Activated CD4-positive, alpha-beta T cell treated with anti-CD3 and anti-CD28 coated beads for 4 hours (primary cell): Measurements from ENCODE around the gene KRT33A.

Experiments
- DNase-seq, 2 donors: peaks; one replicate each; pipeline ENCODE4 v3.0.0-alpha.2; 2020

Gene KRT33A

DNA sequence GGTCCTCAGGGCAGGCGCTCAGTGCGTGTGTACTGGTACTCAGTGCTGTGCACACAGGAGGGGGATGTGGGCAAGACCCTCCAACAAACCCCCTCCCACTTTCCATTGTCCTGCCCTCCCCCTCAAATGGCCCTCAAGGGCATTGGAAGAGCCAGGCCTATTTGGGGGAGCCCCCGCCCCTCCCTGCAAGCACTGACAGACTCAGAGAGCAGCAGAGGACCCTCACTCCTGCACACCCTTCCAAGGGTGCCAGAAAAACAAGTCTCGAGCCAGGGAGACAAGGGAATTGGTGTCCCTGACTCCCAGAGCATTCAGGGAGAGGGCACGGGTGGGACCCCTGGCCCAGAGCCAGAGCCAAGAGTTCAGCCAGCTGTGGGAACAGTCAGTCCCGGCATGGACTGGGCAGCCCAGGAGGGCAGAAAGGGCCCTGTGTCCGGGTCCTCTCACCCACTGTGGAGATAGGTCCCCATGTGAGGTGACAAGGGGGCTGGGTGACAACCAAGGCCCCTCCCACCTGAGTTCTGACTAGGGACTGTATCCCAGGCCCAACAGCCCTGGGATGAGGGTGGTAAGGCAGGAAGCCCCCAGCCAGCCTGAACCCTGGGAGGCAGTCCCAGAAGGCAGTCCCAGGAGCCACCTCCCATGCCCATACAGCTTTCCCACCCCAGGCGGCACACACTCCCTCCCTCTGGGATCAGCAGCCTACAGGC lies 23.1 kb downstream of the KRT33A start:
- no peak for DNase-seq

DNA sequence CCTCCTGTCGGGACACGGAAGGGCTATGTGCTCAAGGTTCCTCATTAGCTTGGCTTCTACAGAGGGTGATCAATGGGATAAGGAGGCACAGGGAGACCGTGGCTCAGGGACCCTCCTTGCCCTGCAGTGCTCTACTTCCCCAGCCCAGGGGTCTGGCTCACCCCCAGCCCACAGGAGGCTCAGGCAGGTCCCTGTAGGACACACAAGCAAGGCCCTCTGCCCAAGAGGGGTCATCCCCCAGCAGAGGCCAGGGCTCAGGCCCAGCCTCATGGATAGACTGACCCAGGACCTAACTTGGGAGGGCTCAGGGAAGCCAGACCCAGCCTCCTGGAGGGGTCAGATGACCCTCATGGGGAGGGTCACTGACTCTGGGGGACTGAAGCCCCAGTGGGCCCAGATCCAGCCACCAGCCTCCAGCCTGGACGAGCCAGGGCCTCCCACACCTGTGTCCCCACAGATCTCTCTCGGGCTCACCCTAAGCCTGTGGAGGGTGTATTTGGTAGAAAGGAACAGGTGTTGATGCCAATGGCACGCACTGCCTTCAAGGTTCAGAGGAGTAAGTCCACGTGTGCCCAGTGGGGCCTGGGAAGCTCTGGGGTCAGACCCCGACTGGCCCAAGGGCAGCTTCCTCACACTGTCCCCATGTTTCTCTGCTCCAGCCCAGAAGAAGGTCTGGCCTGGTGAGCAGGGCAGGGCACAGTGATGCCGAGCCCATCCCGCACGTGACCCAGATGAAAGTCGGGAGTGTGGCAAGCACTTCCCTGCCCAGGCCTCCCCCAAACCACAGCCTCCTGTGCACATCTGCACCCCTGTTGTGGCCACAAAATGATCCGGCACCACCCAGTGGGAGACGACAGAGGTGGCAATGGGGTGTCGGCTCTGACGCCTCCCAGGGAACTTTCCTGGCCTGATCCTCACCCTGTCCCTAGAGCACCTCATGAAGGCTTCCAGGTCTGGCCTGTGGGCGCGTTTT lies 24.2 kb downstream of the KRT33A start:
- no peak for DNase-seq

GRCh38 chr17:41325611-41326010 lies 25.0 kb downstream of the KRT33A start:
- DNase-seq = no peak

- DNase-seq = no peak
Observed at GRCh38 chr17:41325126-41325525, 25.5 kb downstream of the KRT33A start.

GRCh38 chr17:41324180-41325075 lies 26.2 kb downstream of the KRT33A start:
- no peak for DNase-seq

- no peak for DNase-seq
Observed at GRCh38 chr17:41322903-41323895, 27.4 kb downstream of the KRT33A start.

DNA sequence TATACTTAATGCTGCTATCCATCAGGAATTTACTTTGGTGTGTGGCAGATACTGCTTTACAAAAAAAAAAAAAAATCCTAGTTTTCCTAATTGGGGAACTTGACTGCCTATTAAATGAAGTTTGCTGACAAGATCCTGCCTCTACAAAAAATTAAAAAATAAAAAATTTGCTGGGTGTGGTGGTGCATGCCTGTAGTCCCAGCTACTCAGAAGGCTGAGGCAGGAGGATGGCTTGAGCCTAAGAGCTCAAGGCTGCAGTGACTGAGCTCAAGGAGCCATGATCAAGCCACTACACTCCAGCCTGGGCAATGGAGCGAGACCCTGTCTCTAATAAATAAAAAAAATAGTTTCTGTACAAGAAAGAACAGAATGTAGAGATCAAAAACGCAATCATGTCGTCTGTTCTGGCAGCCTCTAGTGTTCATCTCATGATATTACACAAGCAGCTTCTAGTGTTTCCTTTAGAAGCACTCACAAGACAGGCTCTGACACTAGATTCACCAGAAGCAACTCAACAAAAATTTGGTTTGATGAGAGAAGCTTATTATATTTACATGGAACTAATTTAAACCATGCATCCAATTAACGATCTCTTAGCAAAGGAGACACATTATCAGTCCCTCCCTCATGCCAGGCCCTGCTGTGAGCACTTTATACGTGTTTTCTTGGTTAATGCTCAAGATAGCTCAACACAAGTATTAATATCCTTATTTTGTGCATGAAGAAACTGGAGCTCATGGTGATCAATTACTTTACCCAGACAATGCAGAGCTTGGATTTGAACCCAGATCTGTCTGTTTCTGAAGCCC lies 28.3 kb downstream of the KRT33A start:
- no peak for DNase-seq

DNA sequence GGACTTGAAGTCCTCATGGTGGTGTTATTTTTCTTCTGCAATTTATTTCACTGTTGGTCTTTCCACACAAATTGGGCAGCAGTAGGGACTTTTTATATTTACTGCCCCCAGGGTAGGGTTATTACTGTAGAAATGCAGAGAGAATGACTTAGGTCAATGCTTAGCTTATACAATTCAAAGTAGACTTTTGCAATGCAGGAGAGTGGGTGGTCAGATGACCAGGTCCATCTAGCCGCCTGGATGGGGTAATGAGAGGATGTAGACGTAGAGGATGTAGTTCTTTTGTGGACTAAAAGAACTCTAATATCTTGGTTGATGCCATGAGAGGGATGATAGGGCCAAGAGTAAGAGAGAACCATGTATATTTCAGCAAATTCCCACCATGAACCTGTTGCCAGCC lies 32.4 kb downstream of the KRT33A start:
- DNase-seq = no peak

GRCh38 chr17:41315814-41316445 lies 34.7 kb downstream of the KRT33A start:
- DNase-seq = no peak

- no peak for DNase-seq
Observed at GRCh38 chr17:41315204-41315794, 35.3 kb downstream of the KRT33A start, which contains the start of gene KRTAP17-1. Gene KRTAP17-1, minus strand, starts transcription at chr17:41315710. Its CDS starts 60 bp downstream, at chr17:41315650.

DNA sequence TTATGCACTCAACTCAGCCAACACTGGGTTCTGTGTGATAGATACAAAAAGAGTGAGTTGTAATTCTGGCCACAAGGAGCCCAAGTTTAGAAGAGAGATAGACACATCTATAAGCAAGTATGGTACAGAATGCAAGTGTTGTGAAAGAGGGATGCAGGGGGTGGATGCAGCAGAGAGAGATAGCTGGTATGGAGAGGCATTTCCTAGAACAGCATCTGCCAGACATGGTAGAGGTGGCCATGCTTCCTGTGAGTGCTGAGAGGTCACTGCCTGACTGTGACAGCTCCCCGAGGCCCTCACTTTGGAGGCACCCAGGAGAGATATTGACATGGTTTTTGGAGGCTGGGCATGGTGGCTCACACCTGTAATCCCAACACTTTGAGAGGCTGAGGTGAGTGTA lies 39.5 kb downstream of the KRT33A start:
- DNase-seq = no peak

DNA sequence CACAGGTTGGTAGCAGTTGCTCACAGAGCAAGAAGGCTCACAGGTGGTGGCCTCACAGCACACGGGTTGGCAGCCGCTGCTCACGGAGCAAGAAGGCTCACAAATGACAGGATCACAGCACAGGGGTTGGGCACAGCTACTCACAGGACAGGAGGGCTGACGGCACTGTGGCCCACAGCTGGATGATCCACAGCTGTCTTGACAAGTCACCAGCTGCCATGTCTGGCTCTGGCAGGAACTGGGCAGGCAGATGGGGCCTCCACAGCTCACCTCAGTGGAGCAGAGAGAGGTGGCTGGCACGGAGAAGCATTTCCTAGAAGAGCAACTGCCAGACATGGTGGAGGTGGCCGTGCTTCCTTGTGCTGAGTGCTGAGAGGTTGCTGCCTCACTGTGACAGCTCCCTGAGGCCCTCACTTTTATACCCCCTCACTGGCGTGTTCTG lies 41.7 kb downstream of the KRT33A start, which contains the start of gene KRTAP16-1:
Gene KRTAP16-1 (minus strand): TSS at position 392 of the 442 bp plus-strand sequence. CDS start 56 bp downstream, at position 336.
- peak; percentile 29 to 35 for DNase-seq

- peak; percentile 39 to 65 for DNase-seq
Observed at GRCh38 chr17:41308251-41308917, 42.2 kb downstream of the KRT33A start.

DNA sequence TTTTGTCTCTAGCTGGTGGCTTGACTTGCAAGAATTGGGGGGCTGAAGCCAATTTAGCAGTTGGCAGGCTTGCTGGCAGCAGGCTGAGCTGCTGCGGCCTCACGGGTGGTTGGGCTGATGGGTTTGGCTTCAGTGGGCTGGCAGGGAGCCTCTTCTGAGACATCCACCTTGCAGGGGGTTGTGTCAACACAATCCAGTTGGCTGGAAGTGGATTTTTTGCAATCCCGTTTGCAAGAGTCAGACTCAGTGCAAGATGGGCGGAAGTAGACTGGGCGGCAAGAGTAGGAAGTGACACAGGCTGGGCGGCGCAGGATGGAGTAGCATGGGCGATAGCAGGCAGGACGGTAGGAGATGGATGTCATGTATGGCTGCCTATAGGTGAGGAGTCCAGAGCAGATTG lies 43.0 kb downstream of the KRT33A start:
- no peak for DNase-seq

GRCh38 chr17:41304091-41304490 lies 46.5 kb downstream of the KRT33A start:
- DNase-seq = no peak

GRCh38 chr17:41302981-41303380 lies 47.6 kb downstream of the KRT33A start:
- DNase-seq = no peak

GRCh38 chr17:41301916-41302901 lies 48.4 kb downstream of the KRT33A start, which contains the start of gene KRTAP29-1:
Gene KRTAP29-1, minus strand, starts transcription at chr17:41302851. Its CDS starts 0 bp downstream, at chr17:41302851.
- DNase-seq = no peak
